SK-N-SH (cell line): Measurements from ENCODE around the gene GLCE.

Experiments
- CTCF ChIP-seq: fragments of 200-600 bp; sonication (generic); IDR thresholded peaks from 2 replicates; pipeline ENCODE4 v1.6.1; 2017; ENCODE audit warnings: antibody characterized with exemption, mild to moderate bottlenecking, moderate library complexity
- ELF1 ChIP-seq: IDR thresholded peaks from 2 replicates; pipeline ENCODE4 v1.4.0; 2012
- EP300 ChIP-seq, 2 experiments: IDR thresholded peaks; 2 replicates each; pipeline versions ENCODE4 v1.4.0 to v1.6.1; 2012; ENCODE audit warnings: borderline replicate concordance in 1 of 2, low read depth in 1 of 2, low read length in 1 of 2
- MAX ChIP-seq: IDR thresholded peaks from 2 replicates; pipeline ENCODE4 v1.4.0; 2012; ENCODE audit warnings: low read depth
- MEF2A ChIP-seq: IDR thresholded peaks from 2 replicates; pipeline ENCODE4 v1.4.0; 2012; ENCODE audit warnings: low read depth, borderline replicate concordance
- MXI1 ChIP-seq: IDR thresholded peaks from 2 replicates; pipeline ENCODE4 v1.6.1; 2012; ENCODE audit warnings: mild to moderate bottlenecking, low read depth, low read length, improper control_type of control experiment
- POLR2AphosphoS5 ChIP-seq: IDR thresholded peaks from 2 replicates; pipeline ENCODE4 v1.6.1; 2012; ENCODE audit warnings: low read depth, low read length
- RAD21 ChIP-seq: IDR thresholded peaks from 2 replicates; pipeline ENCODE4 v1.6.1; 2012; ENCODE audit warnings: mild to moderate bottlenecking, low read length
- SIN3A ChIP-seq: IDR thresholded peaks from 2 replicates; pipeline ENCODE4 v1.6.1; 2012; ENCODE audit warnings: low read depth, mild to moderate bottlenecking, low read length, moderate library complexity, borderline replicate concordance
- TEAD4 ChIP-seq: IDR thresholded peaks from 2 replicates; pipeline ENCODE4 v1.4.0; 2012; ENCODE audit warnings: mild to moderate bottlenecking, borderline replicate concordance; ENCODE audit not compliant: insufficient read depth
- USF2 ChIP-seq: fragments of 150-350 bp; IDR thresholded peaks from 2 replicates; pipeline ENCODE4 v1.6.1; 2017; ENCODE audit warnings: antibody characterized with exemption, low read length, low read depth, borderline replicate concordance

- no peak for TF ChIP-seq POLR2AphosphoS5
- no peak for TF ChIP-seq RAD21
- no peak for TF ChIP-seq CTCF
- TF ChIP-seq MXI1, result no peak
- no peak for TF ChIP-seq MEF2A
- TF ChIP-seq TEAD4, result no peak
- no peak for TF ChIP-seq SIN3A
- no peak for TF ChIP-seq USF2
- TF ChIP-seq ELF1, result no peak
- TF ChIP-seq MAX, result no peak; the same call in 1 of the 2 replicates
- no peak for TF ChIP-seq EP300 (IDR thresholded peaks at IDR 0.05; ENCODE audit: borderline replicate concordance in 1 of 2, low read depth in 1 of 2, low read length in 1 of 2)
These were observed 139.0 kb downstream of the GLCE start for GRCh38 chr15:69299451-69299886.
